ENCODE measurements around the gene PNPLA2.

DNA sequence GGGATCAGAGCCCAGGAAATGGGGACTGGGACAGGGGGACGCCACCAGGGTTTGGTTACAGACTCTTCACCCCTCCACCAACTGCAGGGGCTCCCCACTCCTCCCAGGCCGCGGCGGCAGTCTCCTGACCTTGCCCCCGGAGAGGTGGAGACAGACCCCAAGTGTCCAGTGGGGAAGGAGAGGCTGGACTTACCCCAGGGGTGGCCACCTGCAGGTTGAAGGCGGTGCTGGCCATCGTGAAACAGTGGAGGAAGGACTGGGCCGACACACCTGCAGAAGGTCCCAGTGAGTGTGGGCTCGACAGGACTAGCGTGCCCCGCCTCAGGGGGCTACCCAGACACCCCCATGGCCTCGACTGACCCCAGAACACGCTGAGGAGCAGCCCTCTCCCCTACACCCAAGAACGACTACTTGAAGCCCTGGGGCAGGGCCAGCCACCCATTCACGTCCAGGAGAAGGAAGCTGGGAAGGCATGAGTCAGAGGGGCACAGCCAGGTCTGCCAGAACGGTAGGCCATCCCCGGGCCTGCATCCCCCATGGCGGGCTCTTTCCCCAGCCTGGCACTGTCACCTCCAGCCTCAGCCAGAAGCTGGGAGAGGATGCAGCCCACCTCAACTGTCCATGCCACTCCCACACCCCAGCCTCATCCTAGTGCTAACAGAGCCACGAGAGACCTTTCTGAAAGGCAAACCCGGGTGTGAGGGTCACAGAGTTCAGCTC is 43.7 kb upstream of the PNPLA2 start:
- TF ChIP-seq POLR2A (IDR thresholded peaks at IDR 0.05; ENCODE audit: low read length): no peak
- no peak for TF ChIP-seq GATA1 (IDR thresholded peaks at IDR 0.05; ENCODE audit: low read depth, low read length)
